Hepatocyte (in vitro differentiated cells): Measurements from ENCODE around the gene USH1C.

Source experiments
- CTCF ChIP-seq: fragments of 200-600 bp; sonication (generic); IDR thresholded peaks from 2 replicates; pipeline ENCODE4 v1.5.1; 2016; ENCODE audit warnings: antibody characterized with exemption, mild to moderate bottlenecking; ENCODE audit not compliant: poor library complexity
- EZH2 ChIP-seq: fragments of 200-600 bp; sonication (generic); IDR thresholded peaks from 2 replicates; pipeline ENCODE4 v1.6.1; 2016; ENCODE audit warnings: antibody characterized with exemption, mild to moderate bottlenecking, borderline replicate concordance

GRCh38 chr11:17548444-17548843 is 4.2 kb upstream of the USH1C start:
- peak; percentile 25 for TF ChIP-seq CTCF
- no peak for TF ChIP-seq EZH2
